ENCODE data around the gene NEK11. TPM values are rescaled to one million over a fixed set of nuclear protein-coding genes. Genes with fewer than 3 reads are reported as not detected.

The NEK11 gene
- total RNA-seq, 4 donors from 2014 or later, result 3.5 to 8.6 (median 5.5) TPM

- H3K36me3 ChIP-seq, result no peaks in the 10 kb centered on the region
- TF ChIP-seq, protein P1, sequence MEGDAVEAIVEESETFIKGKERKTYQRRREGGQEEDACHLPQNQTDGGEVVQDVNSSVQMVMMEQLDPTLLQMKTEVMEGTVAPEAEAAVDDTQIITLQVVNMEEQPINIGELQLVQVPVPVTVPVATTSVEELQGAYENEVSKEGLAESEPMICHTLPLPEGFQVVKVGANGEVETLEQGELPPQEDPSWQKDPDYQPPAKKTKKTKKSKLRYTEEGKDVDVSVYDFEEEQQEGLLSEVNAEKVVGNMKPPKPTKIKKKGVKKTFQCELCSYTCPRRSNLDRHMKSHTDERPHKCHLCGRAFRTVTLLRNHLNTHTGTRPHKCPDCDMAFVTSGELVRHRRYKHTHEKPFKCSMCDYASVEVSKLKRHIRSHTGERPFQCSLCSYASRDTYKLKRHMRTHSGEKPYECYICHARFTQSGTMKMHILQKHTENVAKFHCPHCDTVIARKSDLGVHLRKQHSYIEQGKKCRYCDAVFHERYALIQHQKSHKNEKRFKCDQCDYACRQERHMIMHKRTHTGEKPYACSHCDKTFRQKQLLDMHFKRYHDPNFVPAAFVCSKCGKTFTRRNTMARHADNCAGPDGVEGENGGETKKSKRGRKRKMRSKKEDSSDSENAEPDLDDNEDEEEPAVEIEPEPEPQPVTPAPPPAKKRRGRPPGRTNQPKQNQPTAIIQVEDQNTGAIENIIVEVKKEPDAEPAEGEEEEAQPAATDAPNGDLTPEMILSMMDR (IDR thresholded peaks at IDR 0.05), result no peak
- TF ChIP-seq POLR2A (IDR thresholded peaks at IDR 0.05), result no peak
- H3K27me3 ChIP-seq, result no peaks in the 10 kb centered on the region
- no peak overlapping the region for H3K4me3 ChIP-seq
- no peaks in the 10 kb centered on the region for H3K4me1 ChIP-seq
- no peaks in the 10 kb centered on the region for H3K9me3 ChIP-seq
- DNase-seq, result peak in 1 of 3 donors; percentile 54
- H3K27ac ChIP-seq, result no peak overlapping the region
Observed at GRCh38 chr3:131216801-131217200, 190.1 kb downstream of the NEK11 start.

GRCh38 chr3:131217296-131217741 is 190.6 kb downstream of the NEK11 start:
- no peaks in the 10 kb centered on the region for H3K36me3 ChIP-seq
- no peaks in the 10 kb centered on the region for H3K27me3 ChIP-seq
- H3K27ac ChIP-seq, result peak overlapping the region in 1 of 4 donors; percentile 25
- H3K4me1 ChIP-seq, result no peaks in the 10 kb centered on the region
- TF ChIP-seq POLR2A (IDR thresholded peaks at IDR 0.05), result no peak
- TF ChIP-seq, protein P1 (IDR thresholded peaks at IDR 0.05), result no peak
- DNase-seq, result no peak
- no peak overlapping the region for H3K4me3 ChIP-seq
- no peaks in the 10 kb centered on the region for H3K9me3 ChIP-seq

- no peak overlapping the region for H3K4me3 ChIP-seq
- no peak for DNase-seq
- no peak overlapping the region for H3K27ac ChIP-seq
- TF ChIP-seq, protein P1 (IDR thresholded peaks at IDR 0.05), result no peak
- no peak for TF ChIP-seq POLR2A (IDR thresholded peaks at IDR 0.05)
- no peaks in the 10 kb centered on the region for H3K4me1 ChIP-seq
- no peaks in the 10 kb centered on the region for H3K36me3 ChIP-seq
- H3K9me3 ChIP-seq, result no peaks in the 10 kb centered on the region
- H3K27me3 ChIP-seq, result no peaks in the 10 kb centered on the region
Observed at GRCh38 chr3:131218196-131218595, 191.5 kb downstream of the NEK11 start.

GRCh38 chr3:131221731-131222130 is 195.1 kb downstream of the NEK11 start:
- Histone ChIP-seq H3K27me3 (no peaks in the 10 kb centered on the region), H3K36me3 (no peaks in the 10 kb centered on the region), H3K27ac (no peak overlapping the region), H3K4me3 (no peak overlapping the region), H3K9me3 (no peaks in the 10 kb centered on the region), H3K4me1 (no peaks in the 10 kb centered on the region)
- TF ChIP-seq, protein P1 (IDR thresholded peaks at IDR 0.05), result no peak
- no peak for TF ChIP-seq POLR2A (IDR thresholded peaks at IDR 0.05)
- DNase-seq, result no peak

- DNase-seq, result no peak
- H3K4me1 ChIP-seq, result no peaks in the 10 kb centered on the region
- H3K36me3 ChIP-seq, result no peaks in the 10 kb centered on the region
- no peaks in the 10 kb centered on the region for H3K9me3 ChIP-seq
- no peaks in the 10 kb centered on the region for H3K27me3 ChIP-seq
- no peak overlapping the region for H3K27ac ChIP-seq
- no peak overlapping the region for H3K4me3 ChIP-seq
- TF ChIP-seq, protein P1 (IDR thresholded peaks at IDR 0.05), result no peak
- no peak for TF ChIP-seq POLR2A (IDR thresholded peaks at IDR 0.05)
Observed at GRCh38 chr3:131222599-131222998, 195.9 kb downstream of the NEK11 start.

All from Peyer's patch (tissue), 4 donors.